ENCODE results near the gene KRT24.
"Not testable (repeated sequence)": the region's sequence is repeated elsewhere in the genome, so short reads cannot be mapped to it uniquely, and the experiment has no call there.

The KRT24 gene

DNA sequence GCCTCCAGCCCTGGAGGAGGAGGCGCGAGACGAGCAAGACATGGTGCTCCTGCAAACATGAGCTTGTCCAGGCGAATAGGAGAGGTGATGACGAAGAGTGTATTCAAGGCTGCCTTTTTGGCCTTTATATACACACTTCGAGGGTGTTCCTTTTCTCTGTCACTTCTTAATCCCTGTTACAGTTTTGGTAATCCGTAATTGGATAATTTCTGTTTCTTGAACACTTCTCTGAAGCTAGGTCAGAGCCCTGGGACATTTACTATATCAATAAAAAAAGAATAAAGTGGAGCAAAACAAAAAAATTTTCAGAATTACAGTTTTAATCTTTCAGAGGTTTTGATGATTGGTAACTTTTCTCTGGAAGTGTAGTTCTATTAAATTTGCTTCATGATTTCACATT lies at the start of gene KRT24:
KRT24 (minus strand) TSS at position 101 of the 400 bp plus-strand sequence; CDS start at position 42, 59 bp downstream.
- DNase-seq, result no peak

DNA sequence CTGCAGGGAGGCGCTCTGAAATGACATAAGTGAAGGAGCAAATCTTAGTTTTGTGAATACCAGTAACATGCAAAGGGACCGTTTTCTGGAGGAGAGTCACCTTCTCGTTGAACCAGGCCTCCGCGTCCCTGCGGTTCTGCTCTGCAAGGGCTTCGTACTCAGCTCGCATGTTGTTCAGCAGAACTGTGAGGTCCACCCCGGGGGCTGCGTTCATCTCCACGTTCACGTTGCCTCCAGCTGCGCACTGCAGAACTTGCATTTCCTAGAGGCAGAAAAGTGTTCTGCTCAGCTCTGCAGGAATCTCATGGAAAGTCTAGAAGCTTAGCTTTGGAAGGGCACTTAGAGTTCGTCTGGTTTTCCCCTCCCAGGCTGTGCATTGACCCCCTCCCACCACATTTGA lies 47.5 kb upstream of the KRT24 start:
- DNase-seq, result no peak

DNA sequence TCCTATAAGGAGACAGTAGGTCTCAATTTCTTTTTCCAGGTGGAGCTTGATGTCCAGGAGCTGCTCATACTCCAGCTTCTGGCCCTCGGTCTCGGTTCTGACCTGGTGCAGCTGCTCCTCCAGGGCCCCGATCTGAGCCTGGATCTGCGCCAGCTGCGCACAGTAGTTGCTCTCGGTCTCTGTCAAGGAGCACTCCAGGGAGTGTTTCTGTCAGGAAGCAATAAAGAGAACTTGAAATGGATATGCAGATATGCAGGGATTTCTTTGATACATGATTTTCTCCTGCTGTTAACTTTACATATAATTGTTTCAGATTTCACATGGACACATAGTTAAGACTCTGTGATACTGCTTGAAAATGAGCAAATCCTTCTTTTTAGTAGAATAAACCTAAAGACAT lies 46.8 kb upstream of the KRT24 start:
- DNase-seq, result no peak

DNA sequence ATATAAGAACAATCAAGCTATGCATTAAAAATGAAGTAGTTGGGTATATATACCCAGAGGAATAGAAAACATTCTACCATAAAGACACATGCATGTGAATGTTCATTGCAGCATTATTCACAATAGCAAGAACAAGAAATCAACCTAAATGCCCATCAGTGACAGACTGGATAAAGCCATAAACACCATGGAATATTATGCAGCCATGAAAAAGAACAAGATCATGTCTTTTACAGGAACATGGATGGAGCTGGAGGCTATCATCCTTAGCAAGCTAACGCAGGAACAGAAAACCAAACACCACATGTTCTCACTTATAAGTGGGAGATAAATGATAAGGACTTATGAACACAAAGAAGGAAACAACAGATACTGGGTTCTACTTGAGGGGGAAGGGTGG lies 45.1 kb upstream of the KRT24 start:
- not testable (repeated sequence) for DNase-seq

DNA sequence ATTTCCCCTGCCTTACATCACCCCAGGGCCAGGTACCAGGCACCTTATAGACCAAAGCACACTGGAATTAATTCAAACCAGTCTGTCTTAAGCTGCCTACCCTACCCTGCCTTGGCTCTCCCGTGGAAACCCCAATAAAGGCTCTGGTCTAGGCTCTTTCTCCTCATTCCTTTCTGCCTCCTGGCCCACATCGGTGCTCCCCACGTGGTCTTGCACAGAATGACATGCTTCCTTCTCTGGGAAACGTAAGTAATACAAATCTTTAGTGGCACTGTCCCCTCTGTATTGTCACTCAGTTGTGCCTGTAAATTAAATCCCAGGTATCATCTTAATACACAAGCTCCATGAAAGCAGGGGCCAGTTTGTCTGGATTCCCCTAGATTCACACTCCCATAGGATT lies 35.0 kb upstream of the KRT24 start:
- no peak for DNase-seq

DNA sequence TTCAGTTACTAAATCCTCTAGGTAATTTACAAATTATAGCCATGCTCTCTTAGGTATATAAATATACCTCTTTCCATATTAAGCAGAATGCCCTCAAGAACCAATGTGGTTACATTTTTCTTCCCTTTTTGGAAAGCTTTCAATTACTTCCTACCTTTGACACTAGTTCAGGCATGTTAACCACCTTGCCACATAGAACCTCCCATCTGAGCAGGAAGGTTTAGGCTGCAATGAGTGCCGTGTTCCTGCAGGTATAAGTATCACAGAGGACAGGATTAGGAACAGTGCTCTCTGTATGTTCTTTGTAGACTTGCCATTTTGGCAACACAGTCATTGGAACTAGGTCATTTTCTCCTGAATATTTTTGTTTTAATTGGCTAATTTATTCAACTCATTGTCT lies 31.5 kb upstream of the KRT24 start:
- DNase-seq, result no peak

DNA sequence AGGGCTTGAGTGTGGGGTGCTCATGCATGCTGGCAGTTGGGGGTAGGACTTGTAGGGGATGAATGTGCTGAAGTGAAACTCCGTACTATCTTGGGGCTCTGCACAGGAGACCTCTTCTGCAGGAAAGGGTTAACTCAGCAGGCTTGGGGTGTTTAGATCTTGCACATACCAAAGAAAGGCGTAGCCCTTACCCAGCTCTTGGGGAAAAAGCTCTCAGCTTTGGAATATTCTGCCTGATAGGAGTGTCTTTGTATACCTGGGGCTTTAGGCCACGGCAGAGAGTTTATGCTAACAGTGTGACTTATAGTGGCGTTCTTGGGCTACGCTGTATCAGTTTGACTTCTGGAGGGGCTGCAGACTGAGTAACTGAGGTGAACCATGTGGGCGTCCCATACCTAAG lies 30.5 kb upstream of the KRT24 start:
- no peak for DNase-seq

DNA sequence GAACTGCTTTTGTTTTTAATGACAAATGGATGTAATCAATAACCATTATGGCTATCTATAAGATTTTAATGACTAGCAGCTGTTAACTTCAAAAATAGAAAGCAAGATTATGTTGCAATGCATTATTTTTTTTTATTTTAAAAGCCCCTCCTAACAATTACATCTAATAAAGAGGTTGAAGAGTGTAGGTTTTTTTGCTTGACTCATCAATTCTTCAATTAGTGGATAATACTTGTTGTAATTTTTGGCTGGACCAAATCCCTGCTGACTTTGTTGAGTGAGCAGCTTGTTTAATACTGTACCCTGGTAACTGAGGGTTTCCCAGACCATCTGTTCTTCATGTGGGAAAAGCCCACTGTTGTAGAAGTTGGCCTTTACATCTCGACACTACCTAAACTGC lies 27.4 kb upstream of the KRT24 start:
- no peak for DNase-seq

DNA sequence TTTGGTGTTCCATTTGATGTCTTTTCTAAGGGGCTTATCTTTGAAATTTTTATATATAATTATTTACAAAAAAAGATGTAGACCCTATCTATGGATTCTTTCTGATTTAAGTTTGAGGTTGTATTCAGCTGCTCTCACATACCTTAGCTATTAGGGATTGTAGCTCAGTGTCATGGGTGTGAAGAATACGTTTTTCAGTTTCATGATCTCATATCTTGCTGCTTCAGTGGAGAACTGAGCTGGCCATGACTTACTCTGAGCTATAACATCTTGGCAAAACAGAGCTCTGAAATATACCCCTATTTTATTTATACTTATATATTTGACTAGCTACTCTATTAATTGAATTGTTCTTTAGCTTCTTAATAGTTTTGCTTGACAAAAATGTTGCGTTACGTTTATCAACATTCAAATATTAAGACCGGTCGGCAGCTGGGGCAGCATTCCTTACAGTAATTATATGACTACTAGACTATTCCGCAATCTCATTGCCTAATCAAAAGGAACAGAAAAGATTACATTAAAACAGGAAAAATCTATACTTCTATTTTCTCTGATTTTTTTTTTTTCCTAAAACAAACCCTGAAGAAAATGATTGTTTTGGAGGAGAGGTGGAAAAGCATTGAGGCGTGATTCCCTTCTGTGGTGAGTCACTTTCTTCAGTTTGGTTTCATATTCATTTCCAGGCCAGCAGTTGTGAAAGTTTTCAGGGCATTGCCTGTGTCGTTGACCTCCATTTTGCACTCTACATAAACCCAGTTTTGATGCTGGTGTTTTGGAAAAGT lies 24.1 kb upstream of the KRT24 start:
- DNase-seq, result no peak

DNA sequence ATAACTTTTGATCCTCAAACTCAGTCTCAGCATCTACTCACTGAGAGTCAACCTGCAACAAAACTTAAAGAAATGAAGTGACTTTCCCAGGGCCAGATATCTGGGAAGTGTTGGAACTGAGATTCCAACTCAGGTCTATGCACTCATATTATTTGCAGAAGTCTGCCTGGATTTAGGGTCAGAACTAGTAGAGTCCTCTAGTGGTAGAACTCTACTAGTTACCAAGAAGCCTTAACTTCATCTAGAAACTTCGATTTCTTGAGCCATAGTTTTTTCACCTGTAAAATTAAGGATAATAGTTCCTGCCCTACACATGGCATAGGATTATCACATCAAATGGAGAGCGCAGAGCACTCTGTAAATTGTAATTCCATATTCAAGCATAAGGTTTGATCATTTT lies 23.4 kb upstream of the KRT24 start:
- no peak for DNase-seq

DNA sequence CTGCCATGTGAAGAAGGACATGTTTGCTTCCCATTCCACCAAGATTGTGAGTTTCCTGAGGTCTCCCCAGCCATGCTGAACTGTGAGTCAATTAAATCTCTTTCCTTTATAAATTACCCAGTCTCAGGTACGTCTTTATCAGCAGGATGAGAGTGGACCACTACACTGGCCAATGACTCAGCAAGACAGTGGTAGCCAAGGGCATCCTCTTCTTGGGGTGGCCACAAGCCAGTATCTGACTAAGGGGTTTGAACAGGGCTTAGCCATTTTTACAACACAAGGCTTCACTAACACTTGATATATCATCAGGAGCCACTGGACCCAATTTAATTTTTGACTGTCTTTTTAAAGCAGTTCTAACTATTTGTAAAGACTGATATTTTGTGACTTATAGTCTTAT lies 21.1 kb upstream of the KRT24 start:
- DNase-seq, result no peak

DNA sequence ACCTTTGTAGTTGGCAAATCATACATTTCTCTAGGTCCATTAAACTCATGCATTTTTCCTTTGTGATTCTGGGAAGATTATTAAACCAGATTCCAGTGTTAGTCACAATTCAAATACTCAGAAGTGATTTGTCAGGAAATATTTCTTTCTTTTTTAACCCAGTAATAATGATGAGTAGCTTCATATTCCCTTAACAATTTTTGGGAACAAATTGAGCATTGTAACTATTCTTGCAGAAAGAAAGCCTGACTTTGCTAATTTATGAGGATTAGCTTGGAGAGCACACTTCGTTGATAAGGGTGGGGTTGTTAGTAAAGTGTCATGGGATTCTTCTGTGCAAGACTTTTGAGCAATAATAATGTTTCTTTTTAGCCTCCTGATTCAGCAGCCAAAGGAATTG lies 18.7 kb upstream of the KRT24 start:
- no peak for DNase-seq

DNA sequence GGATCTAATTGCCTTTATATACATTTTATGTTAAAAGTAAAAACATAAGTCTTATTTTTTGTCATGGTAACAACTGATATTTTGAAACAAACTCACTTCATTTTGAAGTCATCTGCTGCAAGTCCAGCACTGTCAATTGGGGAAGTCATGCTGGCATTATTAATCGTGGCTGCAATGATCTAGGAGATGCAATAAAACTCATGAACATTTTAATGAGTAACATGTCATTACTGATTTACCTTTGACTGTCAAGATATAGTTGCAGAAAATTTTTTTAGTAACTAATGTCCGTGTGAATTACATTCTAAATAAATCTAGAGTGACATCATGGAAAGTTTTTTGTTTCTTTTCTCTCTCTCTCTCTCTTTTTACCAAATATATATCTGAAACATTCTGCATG lies 17.3 kb upstream of the KRT24 start:
- DNase-seq, result no peak

DNA sequence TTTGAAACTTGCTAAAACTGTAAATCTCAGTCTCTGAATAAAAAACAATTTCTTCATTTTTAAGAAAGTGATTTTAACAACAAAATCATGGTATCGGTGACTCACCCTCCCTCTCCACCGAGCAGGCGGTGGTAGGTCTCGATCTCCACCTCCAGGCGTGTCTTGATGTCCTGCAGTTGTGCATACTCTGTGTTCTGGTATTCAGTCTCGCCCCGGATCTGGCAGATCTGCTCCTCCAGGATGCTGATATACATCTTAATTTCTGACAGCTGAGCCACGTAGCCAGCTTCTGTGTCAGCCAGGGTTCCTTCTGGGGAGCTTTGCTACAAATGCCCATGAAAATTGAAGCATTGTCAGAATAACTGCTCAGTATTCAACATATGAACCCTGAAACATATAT lies 15.4 kb upstream of the KRT24 start:
- DNase-seq, result no peak

DNA sequence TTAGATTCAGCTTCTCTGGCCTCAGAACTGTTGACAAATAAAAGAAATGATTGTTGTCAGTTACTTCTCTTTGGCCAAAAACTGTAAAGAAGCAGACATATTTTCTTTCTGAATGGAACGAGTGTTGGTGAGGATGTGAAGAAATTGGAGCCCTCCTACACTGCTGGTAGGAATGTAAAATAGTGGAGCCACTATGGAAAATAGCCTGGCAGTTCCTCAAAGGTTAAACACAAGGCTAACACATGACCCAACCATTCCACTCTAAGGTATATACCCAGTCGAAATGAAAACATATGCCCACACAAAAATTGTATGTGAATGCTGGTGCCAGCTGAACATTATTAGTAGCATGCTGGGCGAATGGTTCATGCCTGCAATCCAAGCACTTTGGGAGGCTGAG lies 14.2 kb upstream of the KRT24 start:
- no peak for DNase-seq

DNA sequence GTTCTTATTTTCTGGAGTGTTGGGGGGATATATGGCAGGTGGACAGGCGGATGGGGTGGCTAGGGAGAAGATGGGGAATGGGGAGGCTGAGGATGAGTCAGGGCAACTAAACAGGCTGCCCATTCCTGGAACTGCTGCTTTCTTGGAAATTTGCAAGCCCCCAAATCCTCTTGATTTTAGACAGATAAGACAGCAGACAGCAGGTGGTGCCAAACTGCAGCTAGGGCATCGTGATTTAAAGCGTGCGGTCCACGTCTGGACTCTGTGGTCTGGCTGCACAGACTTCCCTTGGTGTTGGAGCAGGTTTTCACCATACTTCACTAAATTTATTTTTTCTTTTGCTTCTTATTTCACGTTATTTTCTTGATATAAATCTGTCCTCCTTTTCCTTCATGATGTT lies 10.9 kb upstream of the KRT24 start:
- no peak for DNase-seq

DNA sequence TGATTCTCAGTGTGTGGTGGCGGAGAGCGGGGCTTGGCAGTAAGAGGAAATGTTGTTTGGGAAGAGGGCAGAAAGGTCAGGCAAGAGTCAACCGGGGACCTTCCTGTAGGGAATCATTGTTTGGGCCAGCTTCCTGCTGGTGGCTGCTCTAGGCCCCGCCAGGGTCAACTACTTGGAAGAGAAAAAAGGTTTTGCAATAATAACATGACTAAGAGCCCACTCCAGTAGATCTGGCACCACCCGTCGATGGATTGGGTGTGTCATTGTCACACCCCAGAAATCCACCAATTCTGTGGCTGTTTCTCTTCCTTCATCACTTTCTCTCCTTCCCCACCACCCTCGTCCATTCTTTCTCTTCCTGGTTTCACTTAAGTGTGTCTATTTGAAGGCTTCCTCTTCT lies 4.2 kb upstream of the KRT24 start:
- no peak for DNase-seq

DNA sequence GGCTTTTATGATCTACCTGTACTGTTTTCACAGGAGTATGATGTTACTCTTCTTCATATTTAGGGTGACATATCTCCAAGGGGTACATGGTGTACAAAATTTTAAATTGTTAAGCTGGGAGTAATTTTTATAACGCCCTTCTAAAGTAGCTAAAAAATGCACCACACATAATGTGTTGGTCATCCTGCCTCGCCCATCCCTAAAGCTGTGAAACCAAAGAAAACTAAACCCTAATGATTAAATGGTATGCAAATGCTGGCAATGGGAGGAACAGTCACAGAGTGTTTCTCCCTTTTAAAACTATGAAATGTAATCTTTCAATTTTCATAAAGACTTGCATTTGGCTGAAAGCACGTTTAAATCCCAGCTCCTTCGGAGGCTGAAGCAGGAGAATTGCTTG lies 2.0 kb upstream of the KRT24 start:
- DNase-seq, result no peak

DNA sequence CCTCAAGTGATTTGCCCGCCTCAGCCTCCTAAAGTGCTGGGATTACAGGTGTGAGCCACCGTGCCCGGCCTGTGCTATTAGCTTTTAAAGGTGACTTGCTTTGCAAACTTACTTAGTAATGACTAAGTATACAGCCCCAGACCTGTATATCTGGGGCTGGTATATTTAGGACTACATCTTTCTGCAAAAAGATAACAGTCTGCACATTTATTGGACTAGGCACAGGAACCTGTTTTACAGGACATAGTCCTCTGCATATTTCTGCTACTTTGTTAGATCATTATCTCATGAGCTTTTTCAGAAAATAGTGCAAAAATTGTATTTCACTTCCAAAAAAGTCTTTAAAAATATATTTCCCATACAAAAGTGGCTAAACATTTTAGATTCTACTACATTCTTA lies 1.3 kb downstream of the KRT24 start:
- DNase-seq, result no peak

DNA sequence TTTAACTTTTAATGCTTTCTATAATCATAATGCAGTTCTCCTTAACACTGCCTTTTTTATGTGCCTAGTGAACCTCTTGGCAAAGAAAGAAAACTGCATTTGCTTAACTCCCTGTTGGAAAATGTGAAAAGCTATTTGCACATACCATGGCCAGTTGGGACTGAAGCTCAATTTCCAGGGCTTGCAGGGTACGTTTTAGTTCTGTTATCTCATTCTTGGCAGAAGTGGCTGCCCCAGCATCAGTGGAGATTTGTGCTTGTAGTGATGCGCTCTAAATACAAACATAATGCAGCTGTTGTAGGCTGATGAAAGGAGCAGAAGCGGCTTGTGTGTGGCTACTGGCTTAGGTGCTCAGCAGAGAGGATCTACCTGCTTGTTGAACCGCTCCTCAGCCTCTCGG lies 3.7 kb downstream of the KRT24 start:
- DNase-seq, result no peak

DNA sequence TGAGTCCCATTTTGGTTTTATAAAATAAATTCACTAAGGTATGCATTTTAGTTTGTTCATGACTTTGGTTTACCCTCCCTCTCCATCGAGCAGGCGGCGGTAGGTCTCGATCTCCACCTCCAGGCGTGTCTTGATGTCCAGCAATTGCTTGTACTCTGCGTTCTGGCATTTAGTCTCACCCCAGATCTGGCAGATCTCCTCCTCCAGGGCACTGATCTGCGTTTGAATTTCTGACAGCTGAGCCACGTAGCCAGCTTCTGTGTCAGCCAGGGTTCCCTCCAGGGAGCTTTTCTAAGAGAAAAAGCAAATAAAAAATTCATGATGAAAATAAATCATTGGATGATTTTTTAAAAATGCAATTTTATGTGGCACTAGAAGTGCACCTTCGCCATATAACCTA lies 4.2 kb downstream of the KRT24 start:
- no peak for DNase-seq

DNA sequence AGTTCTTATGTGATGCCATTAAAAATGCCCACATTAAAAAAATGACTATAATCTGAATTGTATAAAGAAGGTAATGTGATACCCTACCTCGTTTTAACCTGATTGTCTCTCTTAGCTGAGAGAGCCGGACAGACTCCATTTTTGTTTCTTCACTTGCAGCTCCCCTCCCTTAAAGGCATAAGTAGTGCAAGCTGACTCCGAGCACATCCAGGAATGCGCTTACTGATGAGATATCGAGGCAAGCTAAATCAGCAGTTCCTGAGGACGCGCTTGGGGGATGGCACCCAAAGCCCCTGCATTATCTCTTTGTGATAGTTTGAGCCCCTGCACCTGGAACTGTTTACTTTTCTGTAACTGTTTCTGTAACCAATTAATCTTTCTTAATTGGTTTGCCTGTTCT lies 6.3 kb downstream of the KRT24 start:
- peak; percentile 25 for DNase-seq

DNA sequence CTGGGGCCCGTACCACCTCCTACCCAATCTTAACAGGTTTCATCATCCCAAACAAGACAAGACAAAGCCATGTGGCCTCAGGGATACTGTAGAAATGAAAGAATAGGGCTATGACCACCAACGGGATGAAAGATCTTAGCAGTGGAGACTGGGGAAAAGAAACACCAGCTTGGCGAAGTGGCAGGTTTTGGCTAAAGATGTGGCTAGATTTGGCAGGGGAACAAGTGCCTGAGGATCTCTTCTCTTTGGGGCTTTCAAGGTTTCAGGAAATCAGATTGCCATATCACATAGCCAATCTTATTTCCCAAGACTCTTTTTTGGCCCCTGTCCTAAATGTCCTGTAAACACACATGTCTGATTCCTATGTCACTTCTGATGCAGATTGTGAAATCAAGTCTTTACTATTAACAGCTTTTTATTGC lies 6.9 kb downstream of the KRT24 start:
- DNase-seq, result no peak

DNA sequence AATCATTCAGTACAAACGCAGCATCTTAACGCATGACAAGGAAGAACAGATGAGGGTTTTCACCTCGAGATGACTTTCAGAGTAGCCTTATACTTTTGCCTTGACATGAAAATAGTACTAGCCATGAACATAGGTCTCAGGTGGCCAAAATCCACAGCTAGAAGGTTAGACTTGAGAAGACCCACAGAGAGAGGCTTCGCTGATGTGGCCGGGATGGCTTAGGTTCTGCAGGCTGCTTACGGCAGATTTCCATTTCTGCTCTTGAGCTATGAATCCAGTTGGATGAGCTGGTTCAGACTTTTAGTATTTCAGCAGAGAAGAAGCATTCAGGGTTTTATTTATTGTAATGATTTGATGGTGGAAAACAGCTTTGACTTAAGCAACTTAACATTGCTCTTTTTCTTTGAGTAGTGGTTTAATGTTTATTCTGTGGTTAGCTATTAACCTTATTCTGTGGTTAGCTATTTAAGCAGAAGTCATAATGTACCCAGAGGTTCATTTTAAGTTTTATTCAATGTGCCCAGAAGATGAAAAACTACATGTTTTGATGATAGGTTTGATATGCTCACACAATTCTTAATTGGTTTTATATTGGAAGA lies 7.6 kb downstream of the KRT24 start:
- DNase-seq, result no peak

DNA sequence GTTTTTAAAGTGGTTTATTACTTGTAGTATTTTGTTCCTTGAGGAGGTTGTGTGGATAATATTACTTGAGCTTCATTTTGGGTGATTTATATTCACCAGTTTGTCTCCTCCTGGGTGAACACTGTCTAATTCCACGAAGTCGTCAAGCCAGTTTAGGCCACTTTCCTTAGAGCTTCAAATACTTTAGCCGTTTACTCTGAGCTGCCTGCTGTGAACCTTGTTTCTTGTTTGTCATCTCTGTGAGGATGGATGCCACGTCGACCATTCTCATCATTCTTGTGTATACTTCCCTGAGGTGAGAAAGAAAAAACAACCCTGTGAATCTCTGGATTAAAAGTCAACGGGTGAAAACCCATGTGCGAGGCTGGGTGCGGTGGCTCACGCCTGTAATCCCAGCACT lies 9.0 kb downstream of the KRT24 start:
- DNase-seq, result no peak

Data from NCI-H748 treated with DMSO at 0.1 percent for 48 hours (cell line).